GM12878 (cell line): ENCODE measurements around the gene RPGR. TPM values are rescaled to one million over a fixed set of nuclear protein-coding genes. Genes with fewer than 3 reads are reported as not detected.

Experiments used
- ATAC-seq: fragments of 200-7000 bp; cut with Tn5 transposase; 3 replicates; pipeline ENCODE4 v1.9.1; 2020; ENCODE audit warnings: mild to moderate bottlenecking, moderate library complexity
- BruUV-seq: library from RNA; stranded (reverse); fragments of 400-500 nt; replicated peaks from 2 replicates; lab custom pipeline; 2021; lab: Mats Ljungman, UMichigan
- CTCF ChIA-PET: fragments of 300-600 bp; sonication (Branson Sonifier 250); formaldehyde crosslinking; extraction: SDS; loops from one replicate; lab custom pipeline; 2021; ENCODE audit warnings: inconsistent platforms; lab: Yijun Ruan, JAX
- POLR2A ChIA-PET: fragments of 350-600 bp; formaldehyde crosslinking; extraction: SDS; loops from one replicate; lab custom pipeline; 2021; ENCODE audit warnings: inconsistent platforms; lab: Charles Lee
- RAD21 ChIA-PET: fragments of 300-600 bp; sonication (Branson Sonifier 250); formaldehyde crosslinking; loops from one replicate; lab custom pipeline; 2023; ENCODE audit warnings: antibody characterized with exemption; ENCODE audit not compliant: unreplicated experiment; lab: Charles Lee
- SMC1A ChIA-PET: fragments of 300-600 bp; sonication (Branson Sonifier 250); formaldehyde crosslinking; loops from one replicate; lab custom pipeline; 2023; ENCODE audit not compliant: unreplicated experiment, uncharacterized antibody; lab: Charles Lee
- DNase-seq: peaks from one replicate; pipeline ENCODE4 v3.0.0-alpha.2; 2011; ENCODE audit warnings: low read depth, low spot score
- FAIRE-seq: peaks from 3 replicates; lab custom pipeline; 2011; peaks lifted over from hg19 to GRCh38; lab: Jason Lieb, UNC
- H2AFZ ChIP-seq: 2 replicates; pipeline ENCODE4 v1.6.0; 2011; ENCODE audit warnings: low read depth, low read length, control low read depth; ENCODE audit not compliant: control insufficient read depth
- H3K27ac ChIP-seq: 2 replicates; pipeline ENCODE4 v1.5.1; 2011; ENCODE audit warnings: control low read depth; ENCODE audit not compliant: control insufficient read depth, insufficient read depth
- H3K27me3 ChIP-seq, 2 experiments: replicated peaks in 1 of 2; 2 replicates each; pipeline versions ENCODE4 v1.6.0 to v1.6.1; 2011; ENCODE audit warnings: low read length in 1 of 2; ENCODE audit not compliant: control insufficient read depth in 2 of 2, insufficient read depth in 2 of 2
- H3K36me3 ChIP-seq, 2 experiments: 2 replicates each; pipeline ENCODE4 v1.5.1; 2011; ENCODE audit warnings: low read length in 1 of 2; ENCODE audit not compliant: control insufficient read depth in 2 of 2, insufficient read depth in 2 of 2
- H3K4me1 ChIP-seq: 2 replicates; pipeline ENCODE4 v1.6.1; 2011; ENCODE audit warnings: mild to moderate bottlenecking, low read length, moderate library complexity, mixed read lengths; ENCODE audit not compliant: control insufficient read depth, insufficient read depth
- H3K4me2 ChIP-seq: 2 replicates; pipeline ENCODE4 v1.6.0; 2011; ENCODE audit warnings: control low read depth; ENCODE audit not compliant: control insufficient read depth, insufficient read depth
- H3K4me3 ChIP-seq: fragments of 200-600 bp; sonication (generic); 2 replicates; pipeline ENCODE4 v1.5.1; 2016
- H3K79me2 ChIP-seq: 2 replicates; pipeline ENCODE4 v1.6.0; 2011; ENCODE audit warnings: low read length; ENCODE audit not compliant: control insufficient read depth, insufficient read depth
- H3K9ac ChIP-seq: 2 replicates; pipeline ENCODE4 v1.8.0; 2011; ENCODE audit warnings: low read length, control low read depth, mixed read lengths; ENCODE audit not compliant: control insufficient read depth, insufficient read depth
- H3K9me3 ChIP-seq: replicated peaks from 3 replicates; pipeline ENCODE4 v1.5.1; 2011; ENCODE audit warnings: mild to moderate bottlenecking, low read length; ENCODE audit not compliant: control insufficient read depth, insufficient read depth
- H4K20me1 ChIP-seq: 2 replicates; pipeline ENCODE4 v1.6.0; 2011; ENCODE audit not compliant: control insufficient read depth, insufficient read depth
- CREB1 ChIP-seq: IDR thresholded peaks from 2 replicates; pipeline ENCODE4 v1.6.1; 2012; ENCODE audit warnings: low read depth, mild to moderate bottlenecking, inconsistent platforms
- ETV6 ChIP-seq, 2 experiments: fragments of 450-650 bp in 1 of 2; IDR thresholded peaks in 1 of 2; conservative IDR thresholded peaks in 1 of 2; 2 replicates each; pipeline ENCODE4 v1.6.1; 2014; ENCODE audit warnings: antibody characterized with exemption in 1 of 2, borderline replicate concordance in 1 of 2, low read depth in 1 of 2, mild to moderate bottlenecking in 1 of 2, moderate library complexity in 1 of 2
- HDAC2 ChIP-seq: fragments of 200-600 bp; sonication (generic); IDR thresholded peaks from 2 replicates; pipeline ENCODE4 v1.6.1; 2017
- IKZF1 ChIP-seq: fragments of 450-650 bp; conservative IDR thresholded peaks from 2 replicates; pipeline ENCODE4 v1.6.1; 2017; ENCODE audit warnings: antibody characterized with exemption, mild to moderate bottlenecking
- JUNB ChIP-seq: IDR thresholded peaks from 2 replicates; pipeline ENCODE4 v1.6.1; 2016; ENCODE audit warnings: antibody characterized with exemption, mild to moderate bottlenecking
- MTA2 ChIP-seq: fragments of 450-650 bp; IDR thresholded peaks from 2 replicates; pipeline ENCODE4 v1.6.1; 2016; ENCODE audit warnings: low read depth, mild to moderate bottlenecking, moderate library complexity
- MTA3 ChIP-seq: IDR thresholded peaks from 2 replicates; pipeline ENCODE4 v1.6.1; 2012; ENCODE audit warnings: low read length, inconsistent platforms, borderline replicate concordance
- NFXL1 ChIP-seq: fragments of 450-650 bp; IDR thresholded peaks from 2 replicates; pipeline ENCODE4 v1.6.1; 2017; ENCODE audit warnings: antibody characterized with exemption, mild to moderate bottlenecking, borderline replicate concordance
- NR2C1 ChIP-seq: fragments of 450-650 bp; IDR thresholded peaks from 2 replicates; pipeline ENCODE4 v1.6.1; 2017; ENCODE audit warnings: antibody characterized with exemption, mild to moderate bottlenecking, moderate library complexity
- NR2F1 ChIP-seq: fragments of 450-650 bp; conservative IDR thresholded peaks from 2 replicates; pipeline ENCODE4 v1.6.1; 2017; ENCODE audit warnings: mild to moderate bottlenecking
- SIX5 ChIP-seq: IDR thresholded peaks from 2 replicates; pipeline ENCODE4 v1.6.1; 2011; ENCODE audit warnings: mild to moderate bottlenecking, low read depth, low read length, moderate library complexity; ENCODE audit not compliant: severe bottlenecking
- SMC3 ChIP-seq: IDR thresholded peaks from 2 replicates; pipeline ENCODE4 v1.6.1; 2011; ENCODE audit warnings: low read length, improper control_type of control experiment, borderline replicate concordance
- SUZ12 ChIP-seq: fragments of 200-600 bp; sonication (generic); IDR thresholded peaks from one replicate; pipeline ENCODE4 v1.6.1; 2018; ENCODE audit warnings: antibody characterized with exemption, mild to moderate bottlenecking; ENCODE audit not compliant: unreplicated experiment
- TAF1 ChIP-seq: IDR thresholded peaks from 2 replicates; pipeline ENCODE4 v1.6.1; 2011; ENCODE audit warnings: mild to moderate bottlenecking, low read depth, low read length, borderline replicate concordance
- TCF3 ChIP-seq: IDR thresholded peaks from 2 replicates; pipeline ENCODE4 v1.6.1; 2012; ENCODE audit warnings: low read depth, mild to moderate bottlenecking, low read length, borderline replicate concordance; ENCODE audit not compliant: insufficient read depth
- WGBS: methylation state at CpG from one replicate; pipeline ENCODE4 v1.1.6; 2016; ENCODE audit warnings: low lambda C conversion rate; ENCODE audit not compliant: insufficient replicate concordance, insufficient coverage; ENCODE audit errors: missing lambda C conversion rate; 5-methylcytosine and 5-hydroxymethylcytosine counted together
- in situ Hi-C: fragments of 300-500 bp; cut with MboI; formaldehyde crosslinking; loops from 9 replicates; pipeline ENCODE4 v1.14.3; 2018; ENCODE audit warnings: mixed read lengths
- intact Hi-C: fragments of 100-400 bp; cut with micrococcal nuclease; formaldehyde crosslinking; loops from one replicate; pipeline ENCODE4 v1.14.2; 2022; ENCODE audit not compliant: unreplicated experiment
- polyA plus RNA-seq, 11 experiments: library from polyadenylated mRNA; depleted of rRNA in 4 of 11; unstranded in 6 of 11; stranded (reverse) in 5 of 11; fragments of >200 nt; fragmentation: Nextera tagmentation in 4 of 11; fragmentation: Illumina TruSeq in 1 of 11; extraction: Ambion mirVana in 4 of 11; extraction: Trizol in 1 of 11; gene quantifications; 1 replicate in 1 of 11; 2 replicates in 10 of 11; pipeline versions ENCODE4 v1.2.1 to v1.2.3, GENCODE V29; 2011 to 2016; ENCODE audit warnings: inconsistent platforms in 2 of 11, missing spikeins in 2 of 11, low read depth in 1 of 11
- total RNA-seq, 4 experiments: library from RNA; depleted of rRNA in 3 of 4; stranded (reverse); fragments of >200 nt in 3 of 4; fragmentation: Illumina TruSeq in 1 of 4; extraction: Trizol in 1 of 4; gene quantifications; 2 replicates each; pipeline versions ENCODE4 v1.2.1 to v1.2.3, GENCODE V29; 2013 to 2021
- TF ChIP-seq, protein P1 (sequence below): fragments of 450-650 bp; IDR thresholded peaks from 2 replicates; pipeline ENCODE4 v1.6.1; 2018; ENCODE audit warnings: mild to moderate bottlenecking, low read depth, moderate library complexity; ENCODE audit not compliant: partially characterized antibody
- TF ChIP-seq, protein P2 (sequence below): IDR thresholded peaks from 2 replicates; pipeline ENCODE4 v1.6.1; 2012; ENCODE audit warnings: mild to moderate bottlenecking, low read depth, low read length

RPGR gene
- total and polyA plus RNA-seq, 10 of the 15 experiments (the other 5 are each of a cell fraction or from before 2014, with no cell fraction given): 5.5 to 13.4 (median 7.6) TPM

DNA sequence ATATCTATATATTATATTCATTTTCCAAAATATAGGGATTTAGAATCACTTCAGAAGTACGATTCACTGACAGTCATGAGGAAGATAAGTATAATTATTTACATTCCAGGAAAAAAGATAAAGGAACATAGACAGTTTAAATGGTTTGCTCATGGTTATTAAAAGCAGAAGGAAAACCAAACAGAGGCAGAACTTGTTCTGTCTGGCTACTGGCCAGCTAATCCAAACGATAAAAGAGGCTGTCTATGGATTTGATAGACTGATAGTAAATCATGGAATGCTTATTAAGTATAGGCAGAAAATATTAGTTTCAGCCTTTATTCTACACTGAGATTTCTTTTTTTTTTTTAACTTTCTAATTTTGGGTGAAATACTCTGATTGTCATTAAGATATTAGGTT is 50.2 kb downstream of the RPGR start:
- 35% methylated on average over 2 of the region's 2 CpGs for WGBS

More for the DNA sequence above, 50.2 kb downstream of the RPGR start:
- H3K27ac ChIP-seq: no peak overlapping the region
- H3K9ac ChIP-seq: no peak overlapping the region
- CTCF ChIA-PET: no interaction called here
- H4K20me1 ChIP-seq: no peaks in the 10 kb centered on the region
- H3K79me2 ChIP-seq: no peaks in the 10 kb centered on the region
- in situ Hi-C loops (no loop called here), intact Hi-C loops (loop anchor here (10.0 kb wide), 2 partner anchors 172 to 492 kb away; partner anchors contain the start of gene CYBB)
- SMC1A ChIA-PET: interaction anchor here (2.1 kb wide), 1 partner anchor 17 kb away, joined by 6 read pairs; no protein-coding TSS in a partner anchor
- no peak overlapping the region for H2AFZ ChIP-seq
- H3K27me3 ChIP-seq: no peaks in the 10 kb centered on the region
- POLR2A ChIA-PET: no interaction called here
- BruUV-seq: no TSS peak
- TF ChIP-seq JUNB (no peak), MTA3 (no peak), NR2C1 (no peak), CREB1 (no peak), NFXL1 (no peak), SUZ12 (no peak), NR2F1 (no peak), IKZF1 (no peak), ETV6 (conservative IDR thresholded peaks at IDR 0.05 in 1 of 2, IDR thresholded peaks at IDR 0.05 in 1 of 2; ENCODE audit: borderline replicate concordance in 1 of 2, low read depth in 1 of 2) (no peak), TAF1 (no peak), TCF3 (no peak), SIX5 (no peak), MTA2 (no peak), SMC3 (no peak), HDAC2 (no peak)
- TF ChIP-seq, protein P1, sequence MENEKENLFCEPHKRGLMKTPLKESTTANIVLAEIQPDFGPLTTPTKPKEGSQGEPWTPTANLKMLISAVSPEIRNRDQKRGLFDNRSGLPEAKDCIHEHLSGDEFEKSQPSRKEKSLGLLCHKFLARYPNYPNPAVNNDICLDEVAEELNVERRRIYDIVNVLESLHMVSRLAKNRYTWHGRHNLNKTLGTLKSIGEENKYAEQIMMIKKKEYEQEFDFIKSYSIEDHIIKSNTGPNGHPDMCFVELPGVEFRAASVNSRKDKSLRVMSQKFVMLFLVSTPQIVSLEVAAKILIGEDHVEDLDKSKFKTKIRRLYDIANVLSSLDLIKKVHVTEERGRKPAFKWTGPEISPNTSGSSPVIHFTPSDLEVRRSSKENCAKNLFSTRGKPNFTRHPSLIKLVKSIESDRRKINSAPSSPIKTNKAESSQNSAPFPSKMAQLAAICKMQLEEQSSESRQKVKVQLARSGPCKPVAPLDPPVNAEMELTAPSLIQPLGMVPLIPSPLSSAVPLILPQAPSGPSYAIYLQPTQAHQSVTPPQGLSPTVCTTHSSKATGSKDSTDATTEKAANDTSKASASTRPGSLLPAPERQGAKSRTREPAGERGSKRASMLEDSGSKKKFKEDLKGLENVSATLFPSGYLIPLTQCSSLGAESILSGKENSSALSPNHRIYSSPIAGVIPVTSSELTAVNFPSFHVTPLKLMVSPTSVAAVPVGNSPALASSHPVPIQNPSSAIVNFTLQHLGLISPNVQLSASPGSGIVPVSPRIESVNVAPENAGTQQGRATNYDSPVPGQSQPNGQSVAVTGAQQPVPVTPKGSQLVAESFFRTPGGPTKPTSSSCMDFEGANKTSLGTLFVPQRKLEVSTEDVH: no peak
- TF ChIP-seq, protein P2, sequence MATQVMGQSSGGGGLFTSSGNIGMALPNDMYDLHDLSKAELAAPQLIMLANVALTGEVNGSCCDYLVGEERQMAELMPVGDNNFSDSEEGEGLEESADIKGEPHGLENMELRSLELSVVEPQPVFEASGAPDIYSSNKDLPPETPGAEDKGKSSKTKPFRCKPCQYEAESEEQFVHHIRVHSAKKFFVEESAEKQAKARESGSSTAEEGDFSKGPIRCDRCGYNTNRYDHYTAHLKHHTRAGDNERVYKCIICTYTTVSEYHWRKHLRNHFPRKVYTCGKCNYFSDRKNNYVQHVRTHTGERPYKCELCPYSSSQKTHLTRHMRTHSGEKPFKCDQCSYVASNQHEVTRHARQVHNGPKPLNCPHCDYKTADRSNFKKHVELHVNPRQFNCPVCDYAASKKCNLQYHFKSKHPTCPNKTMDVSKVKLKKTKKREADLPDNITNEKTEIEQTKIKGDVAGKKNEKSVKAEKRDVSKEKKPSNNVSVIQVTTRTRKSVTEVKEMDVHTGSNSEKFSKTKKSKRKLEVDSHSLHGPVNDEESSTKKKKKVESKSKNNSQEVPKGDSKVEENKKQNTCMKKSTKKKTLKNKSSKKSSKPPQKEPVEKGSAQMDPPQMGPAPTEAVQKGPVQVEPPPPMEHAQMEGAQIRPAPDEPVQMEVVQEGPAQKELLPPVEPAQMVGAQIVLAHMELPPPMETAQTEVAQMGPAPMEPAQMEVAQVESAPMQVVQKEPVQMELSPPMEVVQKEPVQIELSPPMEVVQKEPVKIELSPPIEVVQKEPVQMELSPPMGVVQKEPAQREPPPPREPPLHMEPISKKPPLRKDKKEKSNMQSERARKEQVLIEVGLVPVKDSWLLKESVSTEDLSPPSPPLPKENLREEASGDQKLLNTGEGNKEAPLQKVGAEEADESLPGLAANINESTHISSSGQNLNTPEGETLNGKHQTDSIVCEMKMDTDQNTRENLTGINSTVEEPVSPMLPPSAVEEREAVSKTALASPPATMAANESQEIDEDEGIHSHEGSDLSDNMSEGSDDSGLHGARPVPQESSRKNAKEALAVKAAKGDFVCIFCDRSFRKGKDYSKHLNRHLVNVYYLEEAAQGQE: no peak
- H3K4me1 ChIP-seq: no peaks in the 10 kb centered on the region; the same call in 1 of the 2 replicates
- FAIRE-seq (no peak), ATAC-seq (no peak), DNase-seq (no peak)
- RAD21 ChIA-PET: interaction anchor here (0.7 kb wide), 1 partner anchor 17 kb away, joined by 4 read pairs; no protein-coding TSS in a partner anchor
- no peak overlapping the region for H3K4me2 ChIP-seq
- H3K4me3 ChIP-seq: no peak overlapping the region
- H3K9me3 ChIP-seq: no peaks in the 10 kb centered on the region
- no peaks in the 10 kb centered on the region for H3K36me3 ChIP-seq
